ENCODE measurements around the gene APLP2. TPM values are rescaled to one million over a fixed set of nuclear protein-coding genes. Genes with fewer than 3 reads are reported as not detected.
A peak's percentile ranks its signal among the peaks of the same experiment; 100 is the strongest.

Gene APLP2
- total RNA-seq, 1 donor = 278 TPM

DNA sequence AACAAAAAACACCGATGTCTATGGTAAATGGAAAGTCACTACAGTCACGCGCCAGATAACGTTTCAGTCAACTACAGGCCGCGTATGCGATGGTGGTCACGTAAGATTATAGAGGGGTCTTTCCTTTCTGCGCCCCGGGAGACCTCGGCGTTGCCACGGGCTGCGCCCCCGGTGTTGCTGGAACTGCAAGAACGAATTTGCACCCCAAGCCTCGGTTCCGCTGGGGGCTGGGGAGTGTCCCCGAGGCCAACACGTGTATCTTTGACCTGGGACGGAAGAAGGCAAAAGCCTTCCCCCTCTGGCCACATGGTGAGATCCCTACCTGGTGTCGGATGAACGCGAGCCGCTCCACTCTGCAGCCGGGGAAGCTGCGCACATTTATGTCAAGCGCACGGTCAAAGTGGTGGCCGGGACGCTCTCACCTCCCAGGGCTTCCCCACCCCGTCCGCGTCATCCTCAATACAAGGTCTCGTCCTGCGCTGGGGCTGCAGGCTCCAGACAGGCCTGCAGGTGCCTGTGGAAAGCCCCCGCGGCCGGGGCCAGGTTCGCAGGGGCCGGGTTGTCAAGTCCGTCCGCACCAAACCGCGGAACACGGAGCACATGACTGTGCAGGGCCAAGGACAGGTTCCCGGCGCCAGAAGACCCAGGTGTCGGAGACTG, 29.3 kb upstream of the APLP2 start:
- TF ChIP-seq, protein P1, sequence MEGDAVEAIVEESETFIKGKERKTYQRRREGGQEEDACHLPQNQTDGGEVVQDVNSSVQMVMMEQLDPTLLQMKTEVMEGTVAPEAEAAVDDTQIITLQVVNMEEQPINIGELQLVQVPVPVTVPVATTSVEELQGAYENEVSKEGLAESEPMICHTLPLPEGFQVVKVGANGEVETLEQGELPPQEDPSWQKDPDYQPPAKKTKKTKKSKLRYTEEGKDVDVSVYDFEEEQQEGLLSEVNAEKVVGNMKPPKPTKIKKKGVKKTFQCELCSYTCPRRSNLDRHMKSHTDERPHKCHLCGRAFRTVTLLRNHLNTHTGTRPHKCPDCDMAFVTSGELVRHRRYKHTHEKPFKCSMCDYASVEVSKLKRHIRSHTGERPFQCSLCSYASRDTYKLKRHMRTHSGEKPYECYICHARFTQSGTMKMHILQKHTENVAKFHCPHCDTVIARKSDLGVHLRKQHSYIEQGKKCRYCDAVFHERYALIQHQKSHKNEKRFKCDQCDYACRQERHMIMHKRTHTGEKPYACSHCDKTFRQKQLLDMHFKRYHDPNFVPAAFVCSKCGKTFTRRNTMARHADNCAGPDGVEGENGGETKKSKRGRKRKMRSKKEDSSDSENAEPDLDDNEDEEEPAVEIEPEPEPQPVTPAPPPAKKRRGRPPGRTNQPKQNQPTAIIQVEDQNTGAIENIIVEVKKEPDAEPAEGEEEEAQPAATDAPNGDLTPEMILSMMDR (IDR thresholded peaks at IDR 0.05; ENCODE audit: insufficient read depth, low read depth, low read length) = no peak
- DNase-seq (ENCODE audit: low read depth) = no peak
- no peak overlapping the region for H3K4me3 ChIP-seq (ENCODE audit: low read depth, low read length)

DNA sequence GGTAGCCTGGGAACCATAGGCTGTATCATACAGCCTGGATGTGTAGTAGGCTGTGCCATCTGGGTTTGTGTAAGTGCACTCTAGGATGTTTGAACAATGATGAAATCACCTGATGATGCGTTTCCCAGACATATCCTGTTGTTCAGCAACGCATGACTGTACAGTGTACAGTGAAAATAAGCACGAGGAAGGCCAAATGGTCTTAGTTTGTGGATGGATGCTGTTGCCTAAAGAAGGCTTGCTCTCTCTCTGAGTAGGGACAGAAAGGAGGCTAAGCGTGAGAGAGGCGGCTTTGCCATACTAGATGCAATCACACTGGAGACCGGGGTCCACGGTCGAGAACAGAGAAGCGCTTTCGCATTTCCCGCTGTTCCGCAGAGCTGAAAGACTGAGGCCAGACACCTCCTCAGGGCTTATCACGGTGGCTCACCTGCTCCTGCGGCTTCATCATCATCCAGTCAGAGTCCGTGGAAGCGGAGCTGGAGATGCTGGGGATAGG, 27.6 kb upstream of the APLP2 start:
- no peak overlapping the region for H3K4me3 ChIP-seq (ENCODE audit: low read depth, low read length)
- TF ChIP-seq, protein P1 (IDR thresholded peaks at IDR 0.05; ENCODE audit: insufficient read depth, low read depth, low read length) = no peak
- peak; percentile 86 for DNase-seq (ENCODE audit: low read depth)

GRCh38 chr11:130043575-130043974, 26.1 kb upstream of the APLP2 start:
- no peak overlapping the region for H3K4me3 ChIP-seq (ENCODE audit: low read depth, low read length)
- no peak for DNase-seq (ENCODE audit: low read depth)
- TF ChIP-seq, protein P1 (IDR thresholded peaks at IDR 0.05; ENCODE audit: insufficient read depth, low read depth, low read length) = no peak

- H3K4me3 ChIP-seq (ENCODE audit: low read depth, low read length) = no peak overlapping the region
- no peak for DNase-seq (ENCODE audit: low read depth)
- TF ChIP-seq, protein P1 (IDR thresholded peaks at IDR 0.05; ENCODE audit: insufficient read depth, low read depth, low read length) = no peak
These were observed 22.6 kb upstream of the APLP2 start for GRCh38 chr11:130047141-130047540.

- TF ChIP-seq, protein P1 (IDR thresholded peaks at IDR 0.05; ENCODE audit: insufficient read depth, low read depth, low read length) = no peak
- DNase-seq (ENCODE audit: low read depth) = peak; percentile 30
- no peak overlapping the region for H3K4me3 ChIP-seq (ENCODE audit: low read depth, low read length)
These were observed 20.3 kb upstream of the APLP2 start for GRCh38 chr11:130049328-130049771.

DNA sequence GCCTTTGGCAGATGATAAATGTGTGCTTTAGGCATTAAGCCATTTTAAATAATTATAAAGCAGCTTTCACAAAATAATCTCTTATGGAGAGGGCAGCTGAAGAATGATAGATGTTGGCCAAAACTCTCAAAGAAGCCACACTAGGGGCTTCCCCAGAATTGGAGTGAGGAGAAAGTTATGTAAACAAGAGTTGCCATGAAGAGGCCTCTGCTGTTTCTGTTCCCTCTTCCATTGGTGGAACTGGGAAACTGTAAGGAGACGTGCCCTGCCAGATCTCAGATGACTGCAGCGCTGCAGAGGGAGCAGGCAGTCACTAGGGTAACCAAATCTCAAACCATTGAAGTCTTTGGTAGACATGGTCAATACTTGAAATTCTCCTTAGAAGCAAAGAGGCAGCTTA, 19.4 kb upstream of the APLP2 start:
- H3K4me3 ChIP-seq (ENCODE audit: low read depth, low read length) = no peak overlapping the region
- DNase-seq (ENCODE audit: low read depth) = peak; percentile 58
- TF ChIP-seq, protein P1 (IDR thresholded peaks at IDR 0.05; ENCODE audit: insufficient read depth, low read depth, low read length) = no peak

- TF ChIP-seq, protein P1 (IDR thresholded peaks at IDR 0.05; ENCODE audit: insufficient read depth, low read depth, low read length) = no peak
- no peak overlapping the region for H3K4me3 ChIP-seq (ENCODE audit: low read depth, low read length)
- DNase-seq (ENCODE audit: low read depth) = peak; percentile 51
These were observed 18.6 kb upstream of the APLP2 start for GRCh38 chr11:130051082-130051481.

Data from fibroblast of villous mesenchyme (primary cell).